K562 (cell line): Measurements from ENCODE around the gene ALDH16A1. TPM values are rescaled to one million over a fixed set of nuclear protein-coding genes. Genes with fewer than 3 reads are reported as not detected.

Experiments
- JUNB ChIP-seq: fragments of 450-650 bp; formaldehyde crosslinking; conservative IDR thresholded peaks from 2 replicates; pipeline ENCODE4 v1.4.0; 2020; ENCODE audit warnings: mild to moderate bottlenecking
- PTRF ChIP-seq: fragments of 450-650 bp; IDR thresholded peaks from 2 replicates; pipeline ENCODE4 v1.6.1; 2016; ENCODE audit warnings: mild to moderate bottlenecking, missing genetic modification characterization, missing compliant biosample characterization
- RB1 ChIP-seq: fragments of 450-650 bp; IDR thresholded peaks from 2 replicates; pipeline ENCODE4 v1.6.1; 2017; ENCODE audit warnings: low read depth, mild to moderate bottlenecking
- RBM15 ChIP-seq: fragments of 200-400 bp; formaldehyde crosslinking; IDR thresholded peaks from 2 replicates; pipeline ENCODE4 v1.6.1; 2018; ENCODE audit warnings: mild to moderate bottlenecking, low read length, moderate library complexity; ENCODE audit not compliant: insufficient read depth
- SREBF1 ChIP-seq: fragments of 150-350 bp; IDR thresholded peaks from 2 replicates; pipeline ENCODE4 v1.6.1; 2014; ENCODE audit warnings: antibody characterized with exemption, low read depth, low read length, borderline replicate concordance
- TFAM ChIP-seq: fragments of 250-450 bp; sonication (Bioruptor Pico); conservative IDR thresholded peaks from 2 replicates; pipeline ENCODE4 v1.5.0; 2021; ENCODE audit warnings: mild to moderate bottlenecking, moderate library complexity
- THAP12 ChIP-seq: fragments of 250-450 bp; sonication (Bioruptor Pico); IDR thresholded peaks from 2 replicates; pipeline ENCODE4 v1.9.0; 2021; ENCODE audit warnings: mild to moderate bottlenecking, inconsistent platforms
- ZBTB12 ChIP-seq: fragments of 250-450 bp; sonication (Bioruptor Pico); IDR thresholded peaks from 2 replicates; pipeline ENCODE4 v1.4.0; 2020
- ZBTB43 ChIP-seq: sonication (generic); formaldehyde crosslinking; IDR thresholded peaks from 2 replicates; pipeline ENCODE4 v1.8.0; 2023; ENCODE audit warnings: mild to moderate bottlenecking, missing genetic modification reagents
- ZNF197 ChIP-seq: fragments of 200-800 bp; sonication (Bioruptor generic); IDR thresholded peaks from 2 replicates; pipeline ENCODE4 v1.6.1; 2016; ENCODE audit warnings: low read depth, missing genetic modification characterization, missing compliant biosample characterization
- ZNF212 ChIP-seq: fragments of 450-650 bp; formaldehyde crosslinking; IDR thresholded peaks from 2 replicates; pipeline ENCODE4 v1.4.0; 2020; ENCODE audit warnings: mild to moderate bottlenecking
- polyA plus RNA-seq, 8 experiments: library from polyadenylated mRNA; depleted of rRNA in 4 of 8; stranded (reverse) in 5 of 8; unstranded in 3 of 8; fragments of >200 nt; fragmentation: Nextera tagmentation in 2 of 8; fragmentation: Illumina TruSeq in 1 of 8; extraction: Ambion mirVana in 2 of 8; extraction: Trizol in 1 of 8; gene quantifications; 2 replicates each; pipeline versions ENCODE4 v1.2.1 to v1.2.3, GENCODE V29; 2011 to 2014; ENCODE audit warnings: inconsistent platforms in 1 of 8, missing spikeins in 1 of 8
- total RNA-seq, 7 experiments: library from RNA; depleted of rRNA in 6 of 7; stranded (reverse); fragments of >200 nt in 6 of 7; fragmentation: Illumina TruSeq in 2 of 7; extraction: Trizol in 2 of 7; gene quantifications; 2 replicates each; pipeline versions ENCODE4 v1.2.1 to v1.2.3, GENCODE V29; 2011 to 2021; ENCODE audit warnings: low replicate concordance in 1 of 7
- TF ChIP-seq, protein P1 (sequence below): fragments of 250-450 bp; sonication (Bioruptor Pico); IDR thresholded peaks from 2 replicates; pipeline ENCODE4 v1.5.0; 2020; ENCODE audit warnings: mild to moderate bottlenecking
- TF ChIP-seq, protein P2 (sequence below): fragments of 450-650 bp; formaldehyde crosslinking; IDR thresholded peaks from 2 replicates; pipeline ENCODE4 v1.4.0; 2022; ENCODE audit warnings: missing genetic modification characterization
- TF ChIP-seq, protein P3 (sequence below): IDR thresholded peaks from 2 replicates; pipeline ENCODE4 v1.6.1; 2011; ENCODE audit not compliant: insufficient read length; ENCODE audit errors: extremely low read depth
- TF ChIP-seq, protein P4 (sequence below): fragments of 250-450 bp; sonication (Bioruptor Pico); IDR thresholded peaks from 2 replicates; pipeline ENCODE4 v1.5.0; 2021; ENCODE audit warnings: mild to moderate bottlenecking, borderline replicate concordance

ALDH16A1 gene
- total and polyA plus RNA-seq, 9 of the 15 experiments (the other 6 are each of a cell fraction or from before 2014, with no cell fraction given) = 2.2 to 52.2 (median 7.6) TPM

- TF ChIP-seq RB1 (no peak), ZNF197 (CRISPR knock-in tag) (no peak), THAP12 (CRISPR knock-in tag) (no peak), ZBTB12 (CRISPR knock-in tag) (no peak), ZBTB43 (CRISPR knock-in tag) (no peak), PTRF (no peak), RBM15 (no peak), JUNB (CRISPR knock-in tag) (no peak), ZNF212 (CRISPR knock-in tag) (no peak), SREBF1 (no peak), TFAM (CRISPR knock-in tag) (no peak)
- TF ChIP-seq, protein P1, sequence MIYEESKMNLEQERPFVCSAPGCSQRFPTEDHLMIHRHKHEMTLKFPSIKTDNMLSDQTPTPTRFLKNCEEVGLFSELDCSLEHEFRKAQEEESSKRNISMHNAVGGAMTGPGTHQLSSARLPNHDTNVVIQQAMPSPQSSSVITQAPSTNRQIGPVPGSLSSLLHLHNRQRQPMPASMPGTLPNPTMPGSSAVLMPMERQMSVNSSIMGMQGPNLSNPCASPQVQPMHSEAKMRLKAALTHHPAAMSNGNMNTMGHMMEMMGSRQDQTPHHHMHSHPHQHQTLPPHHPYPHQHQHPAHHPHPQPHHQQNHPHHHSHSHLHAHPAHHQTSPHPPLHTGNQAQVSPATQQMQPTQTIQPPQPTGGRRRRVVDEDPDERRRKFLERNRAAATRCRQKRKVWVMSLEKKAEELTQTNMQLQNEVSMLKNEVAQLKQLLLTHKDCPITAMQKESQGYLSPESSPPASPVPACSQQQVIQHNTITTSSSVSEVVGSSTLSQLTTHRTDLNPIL (CRISPR knock-in tag) = no peak
- TF ChIP-seq, protein P2, sequence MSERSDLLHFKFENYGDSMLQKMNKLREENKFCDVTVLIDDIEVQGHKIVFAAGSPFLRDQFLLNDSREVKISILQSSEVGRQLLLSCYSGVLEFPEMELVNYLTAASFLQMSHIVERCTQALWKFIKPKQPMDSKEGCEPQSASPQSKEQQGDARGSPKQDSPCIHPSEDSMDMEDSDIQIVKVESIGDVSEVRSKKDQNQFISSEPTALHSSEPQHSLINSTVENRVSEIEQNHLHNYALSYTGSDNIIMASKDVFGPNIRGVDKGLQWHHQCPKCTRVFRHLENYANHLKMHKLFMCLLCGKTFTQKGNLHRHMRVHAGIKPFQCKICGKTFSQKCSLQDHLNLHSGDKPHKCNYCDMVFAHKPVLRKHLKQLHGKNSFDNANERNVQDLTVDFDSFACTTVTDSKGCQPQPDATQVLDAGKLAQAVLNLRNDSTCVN (CRISPR knock-in tag) = peak; percentile 74; the same call in 1 of the 2 replicates
- TF ChIP-seq, protein P3, sequence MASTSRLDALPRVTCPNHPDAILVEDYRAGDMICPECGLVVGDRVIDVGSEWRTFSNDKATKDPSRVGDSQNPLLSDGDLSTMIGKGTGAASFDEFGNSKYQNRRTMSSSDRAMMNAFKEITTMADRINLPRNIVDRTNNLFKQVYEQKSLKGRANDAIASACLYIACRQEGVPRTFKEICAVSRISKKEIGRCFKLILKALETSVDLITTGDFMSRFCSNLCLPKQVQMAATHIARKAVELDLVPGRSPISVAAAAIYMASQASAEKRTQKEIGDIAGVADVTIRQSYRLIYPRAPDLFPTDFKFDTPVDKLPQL = no peak
- TF ChIP-seq, protein P4, sequence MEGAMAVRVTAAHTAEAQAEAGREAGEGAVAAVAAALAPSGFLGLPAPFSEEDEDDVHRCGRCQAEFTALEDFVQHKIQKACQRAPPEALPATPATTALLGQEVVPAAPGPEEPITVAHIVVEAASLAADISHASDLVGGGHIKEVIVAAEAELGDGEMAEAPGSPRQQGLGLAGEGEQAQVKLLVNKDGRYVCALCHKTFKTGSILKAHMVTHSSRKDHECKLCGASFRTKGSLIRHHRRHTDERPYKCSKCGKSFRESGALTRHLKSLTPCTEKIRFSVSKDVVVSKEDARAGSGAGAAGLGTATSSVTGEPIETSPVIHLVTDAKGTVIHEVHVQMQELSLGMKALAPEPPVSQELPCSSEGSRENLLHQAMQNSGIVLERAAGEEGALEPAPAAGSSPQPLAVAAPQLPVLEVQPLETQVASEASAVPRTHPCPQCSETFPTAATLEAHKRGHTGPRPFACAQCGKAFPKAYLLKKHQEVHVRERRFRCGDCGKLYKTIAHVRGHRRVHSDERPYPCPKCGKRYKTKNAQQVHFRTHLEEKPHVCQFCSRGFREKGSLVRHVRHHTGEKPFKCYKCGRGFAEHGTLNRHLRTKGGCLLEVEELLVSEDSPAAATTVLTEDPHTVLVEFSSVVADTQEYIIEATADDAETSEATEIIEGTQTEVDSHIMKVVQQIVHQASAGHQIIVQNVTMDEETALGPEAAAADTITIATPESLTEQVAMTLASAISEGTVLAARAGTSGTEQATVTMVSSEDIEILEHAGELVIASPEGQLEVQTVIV = no peak
These were observed 29.7 kb upstream of the ALDH16A1 start, which contains the start of gene PTH2 (continued) for GRCh38 chr19:49423071-49423984.
